ENCODE measurements around the gene EPHA3.
A peak's percentile ranks its signal among the peaks of the same experiment; 100 is the strongest.

The EPHA3 gene

DNA sequence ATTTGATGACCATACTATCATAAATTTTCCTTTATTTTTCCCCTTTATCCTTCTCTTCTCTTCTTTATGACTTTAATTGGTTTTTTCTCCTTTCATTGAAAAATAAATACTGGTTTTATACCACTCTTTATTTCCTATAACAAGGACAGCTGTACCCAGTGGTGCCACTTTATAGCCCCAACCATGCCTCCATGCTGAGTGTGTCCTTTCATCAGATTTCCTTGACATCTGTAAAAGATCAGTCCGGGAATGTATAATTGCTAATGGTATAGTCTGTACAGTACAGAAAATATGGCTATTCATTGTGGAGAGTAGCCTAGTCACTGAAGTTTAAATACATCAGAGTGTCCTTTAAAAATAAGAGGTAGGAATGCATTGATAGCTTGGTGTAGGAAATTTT is 74.6 kb downstream of the EPHA3 start:
- TF ChIP-seq, protein P1, sequence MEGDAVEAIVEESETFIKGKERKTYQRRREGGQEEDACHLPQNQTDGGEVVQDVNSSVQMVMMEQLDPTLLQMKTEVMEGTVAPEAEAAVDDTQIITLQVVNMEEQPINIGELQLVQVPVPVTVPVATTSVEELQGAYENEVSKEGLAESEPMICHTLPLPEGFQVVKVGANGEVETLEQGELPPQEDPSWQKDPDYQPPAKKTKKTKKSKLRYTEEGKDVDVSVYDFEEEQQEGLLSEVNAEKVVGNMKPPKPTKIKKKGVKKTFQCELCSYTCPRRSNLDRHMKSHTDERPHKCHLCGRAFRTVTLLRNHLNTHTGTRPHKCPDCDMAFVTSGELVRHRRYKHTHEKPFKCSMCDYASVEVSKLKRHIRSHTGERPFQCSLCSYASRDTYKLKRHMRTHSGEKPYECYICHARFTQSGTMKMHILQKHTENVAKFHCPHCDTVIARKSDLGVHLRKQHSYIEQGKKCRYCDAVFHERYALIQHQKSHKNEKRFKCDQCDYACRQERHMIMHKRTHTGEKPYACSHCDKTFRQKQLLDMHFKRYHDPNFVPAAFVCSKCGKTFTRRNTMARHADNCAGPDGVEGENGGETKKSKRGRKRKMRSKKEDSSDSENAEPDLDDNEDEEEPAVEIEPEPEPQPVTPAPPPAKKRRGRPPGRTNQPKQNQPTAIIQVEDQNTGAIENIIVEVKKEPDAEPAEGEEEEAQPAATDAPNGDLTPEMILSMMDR (conservative IDR thresholded peaks at IDR 0.05; ENCODE audit: low read length): no peak
- no peak for DNase-seq (ENCODE audit: low read depth)

DNA sequence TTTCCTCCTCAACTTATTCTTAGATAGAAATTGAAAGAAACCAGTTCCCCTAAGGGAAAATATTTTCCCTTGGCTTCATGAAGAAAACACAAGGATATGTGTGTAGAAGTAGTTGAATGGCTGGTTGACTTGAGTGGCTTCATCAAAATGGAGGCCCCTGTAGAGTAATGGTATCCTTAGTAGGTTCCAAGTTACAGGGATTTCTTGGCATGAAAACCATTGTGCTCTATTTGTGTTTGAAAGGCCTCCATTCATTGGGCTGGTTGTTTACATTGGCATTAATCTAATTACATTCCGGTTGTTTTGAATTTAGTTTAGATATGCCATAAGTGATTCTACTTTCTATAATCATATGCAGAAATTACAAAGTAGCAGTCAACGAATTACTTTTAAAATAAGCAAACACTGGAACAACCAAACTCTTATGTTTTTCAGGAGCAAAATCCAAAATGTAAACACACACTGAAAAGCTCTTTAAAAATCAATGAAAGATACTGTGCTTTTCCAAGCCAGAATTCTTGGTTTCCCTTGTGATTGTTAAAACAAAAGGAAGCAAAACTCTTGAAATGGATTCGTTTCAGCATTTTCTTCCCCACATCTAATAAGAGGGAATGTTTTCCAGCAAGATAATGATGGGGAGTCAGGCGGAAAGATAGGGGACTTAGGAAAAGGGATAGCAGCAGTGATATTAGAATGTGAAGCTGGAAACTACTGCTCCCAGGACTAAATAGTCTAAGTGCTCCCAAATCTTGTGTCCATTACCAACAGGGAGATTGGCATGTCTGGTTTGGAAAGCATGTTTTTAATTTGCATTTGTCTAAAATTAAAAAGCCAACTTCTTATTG is 77.0 kb downstream of the EPHA3 start:
- no peak overlapping the region for H3K4me3 ChIP-seq (ENCODE audit: low read length)
- no peak for DNase-seq (ENCODE audit: low read depth)
- TF ChIP-seq, protein P1 (conservative IDR thresholded peaks at IDR 0.05; ENCODE audit: low read length): no peak

More for the DNA sequence above, 74.6 kb downstream of the EPHA3 start:
- H3K4me3 ChIP-seq (ENCODE audit: low read length): no peak overlapping the region

GRCh38 chr3:89186456-89186855 is 79.0 kb downstream of the EPHA3 start:
- TF ChIP-seq, protein P1 (conservative IDR thresholded peaks at IDR 0.05; ENCODE audit: low read length): no peak
- H3K4me3 ChIP-seq (ENCODE audit: low read length): no peak overlapping the region
- DNase-seq (ENCODE audit: low read depth): no peak

- TF ChIP-seq, protein P1 (conservative IDR thresholded peaks at IDR 0.05; ENCODE audit: low read length): no peak
- no peak overlapping the region for H3K4me3 ChIP-seq (ENCODE audit: low read length)
- no peak for DNase-seq (ENCODE audit: low read depth)
These were observed 91.2 kb downstream of the EPHA3 start for GRCh38 chr3:89198591-89198990.

DNA sequence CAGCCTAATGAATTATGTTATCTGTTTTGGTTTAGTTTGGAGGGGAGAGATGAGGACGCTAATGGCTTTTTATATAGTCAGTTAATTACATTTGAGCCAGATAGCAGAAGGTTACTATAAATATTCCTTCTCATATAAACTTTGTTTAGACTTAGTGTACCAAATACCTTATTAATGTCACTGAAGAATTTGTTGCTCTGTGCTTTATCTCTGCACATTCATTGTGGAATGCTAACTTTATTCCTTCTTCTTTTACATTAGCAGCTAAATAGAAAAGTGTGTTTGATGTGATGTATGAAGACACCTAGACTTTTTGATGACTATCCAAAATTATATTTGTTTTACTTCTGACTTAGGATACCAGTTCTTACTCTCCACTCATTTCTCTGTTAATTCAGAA is 105.2 kb downstream of the EPHA3 start:
- DNase-seq (ENCODE audit: low read depth): no peak
- no peak overlapping the region for H3K4me3 ChIP-seq (ENCODE audit: low read length)
- TF ChIP-seq, protein P1 (conservative IDR thresholded peaks at IDR 0.05; ENCODE audit: low read length): no peak

- TF ChIP-seq, protein P1 (conservative IDR thresholded peaks at IDR 0.05; ENCODE audit: low read length): no peak
- DNase-seq (ENCODE audit: low read depth): peak; percentile 3
- no peak overlapping the region for H3K4me3 ChIP-seq (ENCODE audit: low read length)
These were observed 108.8 kb downstream of the EPHA3 start for GRCh38 chr3:89216016-89216739.
